Measurements from ENCODE around the gene OSBPL8.

The OSBPL8 gene

DNA sequence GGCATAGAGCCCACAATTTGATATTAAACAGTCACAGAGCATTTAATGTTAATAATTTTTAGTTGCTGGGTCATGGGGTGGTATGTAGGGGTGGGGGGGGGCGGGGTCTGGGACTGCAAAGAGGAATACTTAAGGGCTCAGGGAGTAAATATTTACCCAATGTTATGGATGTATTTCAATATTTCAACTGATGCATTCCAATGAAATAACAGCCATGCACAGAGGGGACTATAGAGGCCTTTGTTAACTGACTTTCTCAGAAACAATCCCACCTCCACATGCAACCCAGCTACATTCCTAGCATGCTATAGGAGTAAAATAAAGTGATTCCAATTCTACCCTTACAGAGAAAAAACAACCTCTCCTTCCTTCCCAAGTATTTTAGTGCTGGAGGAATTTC, 203.5 kb downstream of the OSBPL8 start:
- Histone ChIP-seq H3K9ac (ENCODE audit: low read depth in 1 of 2, low read length in 2 of 2) (no peak overlapping the region), H3K36me3 (ENCODE audit: control insufficient read depth in 1 of 2, insufficient read depth in 2 of 2, low read length in 2 of 2) (peaks cover 0 to 14% of the 10 kb centered on the region in 2 donors), H3K4me3 (ENCODE audit: low read depth in 1 of 2, low read length in 2 of 2) (no peak overlapping the region), H3K27ac (ENCODE audit: low read depth, low read length) (no peak overlapping the region), H3K9me3 (ENCODE audit: control insufficient read depth in 1 of 2, low read length in 2 of 2) (no peaks in the 10 kb centered on the region), H3K4me1 (ENCODE audit: control insufficient read depth in 1 of 2, insufficient read depth in 2 of 2, low read length in 2 of 2) (no peaks in the 10 kb centered on the region), H3K27me3 (ENCODE audit: control insufficient read depth in 1 of 2, insufficient read depth in 2 of 2, low read length in 2 of 2) (no peaks in the 10 kb centered on the region)

DNA sequence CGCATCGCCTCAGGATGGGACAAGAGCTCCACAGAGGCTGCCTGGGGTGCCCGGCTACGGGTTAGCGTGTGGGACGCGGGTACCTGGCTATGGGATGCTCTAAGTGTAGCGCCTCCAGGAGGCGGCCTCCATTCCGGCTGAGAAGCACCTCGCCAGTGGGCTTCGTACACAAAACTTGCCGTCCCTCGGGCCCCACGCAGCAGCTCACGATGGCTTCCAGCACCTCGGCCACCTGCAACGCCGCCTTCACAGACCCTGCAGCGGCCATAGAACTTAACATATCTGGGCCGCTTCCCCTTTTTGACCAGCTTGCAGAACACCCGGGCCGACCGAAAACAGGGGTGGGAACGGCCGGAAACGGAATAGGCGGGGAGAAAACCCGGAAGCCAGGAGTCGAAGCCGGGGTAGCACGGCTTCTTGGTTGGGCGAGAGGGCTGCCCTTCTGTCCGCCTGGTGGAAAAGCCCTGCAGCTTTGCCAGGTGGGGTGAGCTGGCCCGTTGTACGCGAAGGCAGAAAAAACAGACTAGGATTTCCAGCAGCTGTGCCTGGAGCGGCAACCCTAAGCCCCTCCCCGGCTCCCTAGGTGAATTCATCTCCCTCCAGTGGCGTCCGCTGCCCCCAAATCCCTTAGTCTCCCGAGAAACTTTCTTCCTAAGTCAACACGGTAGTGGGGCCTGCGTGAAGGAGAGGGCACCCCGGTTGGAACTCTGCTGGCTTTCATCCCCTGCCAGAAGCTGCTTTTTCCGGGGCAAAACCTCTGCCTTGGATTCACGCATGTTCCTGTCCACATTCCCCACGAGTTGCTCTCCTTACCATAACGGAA, 211.3 kb downstream of the OSBPL8 start, which contains the start of gene BBS10:
BBS10 (minus strand) TSS at position 337 of the 823 bp plus-strand sequence; CDS start at position 280, 57 bp downstream.
- Histone ChIP-seq H3K4me3 (ENCODE audit: low read depth in 1 of 2, low read length in 2 of 2) (peak within 1 kb of the TSS; percentile 83 to 93), H3K4me1 (ENCODE audit: control insufficient read depth in 1 of 2, insufficient read depth in 2 of 2, low read length in 2 of 2) (peaks cover 6 to 14% of the 10 kb centered on the region in 2 donors), H3K27me3 (ENCODE audit: control insufficient read depth in 1 of 2, insufficient read depth in 2 of 2, low read length in 2 of 2) (no peaks in the 10 kb centered on the region), H3K9ac (ENCODE audit: low read depth in 1 of 2, low read length in 2 of 2) (peak within 1 kb of the TSS; percentile 68 to 73), H3K36me3 (ENCODE audit: control insufficient read depth in 1 of 2, insufficient read depth in 2 of 2, low read length in 2 of 2) (no peaks in the 10 kb centered on the region), H3K9me3 (ENCODE audit: control insufficient read depth in 1 of 2, low read length in 2 of 2) (no peaks in the 10 kb centered on the region), H3K27ac (ENCODE audit: low read depth, low read length) (peak within 1 kb of the TSS; percentile 70)

DNA sequence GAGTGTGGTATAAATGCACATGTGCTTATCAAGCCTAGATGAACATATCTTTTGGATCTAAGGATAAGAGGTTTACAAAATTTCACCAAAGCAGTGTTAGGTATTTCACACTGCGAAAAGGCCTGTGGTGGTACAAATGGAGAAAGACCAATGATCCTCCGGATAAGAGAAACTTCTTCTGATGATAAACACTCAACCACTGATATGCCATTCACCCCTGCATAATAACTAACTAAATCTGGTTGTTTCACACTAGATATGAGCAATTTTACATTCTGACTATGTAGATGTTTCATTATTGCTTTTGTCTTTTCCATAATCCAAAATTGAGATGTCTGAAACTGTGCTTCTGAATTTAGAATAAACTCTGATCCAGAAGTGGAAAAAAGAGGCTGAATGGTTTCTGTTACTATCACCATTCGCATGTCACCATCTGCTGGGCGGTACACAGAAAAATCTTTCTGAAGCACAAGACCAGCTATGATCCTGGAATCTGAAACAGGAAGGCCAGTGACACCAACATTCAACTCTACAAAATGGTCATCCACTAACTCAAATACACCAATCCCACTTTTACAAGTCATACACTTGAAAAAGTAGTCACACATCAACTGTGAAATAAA, 212.7 kb downstream of the OSBPL8 start:
- no peaks in the 10 kb centered on the region for H3K36me3 ChIP-seq (ENCODE audit: control insufficient read depth in 1 of 2, insufficient read depth in 2 of 2, low read length in 2 of 2)
- peak overlapping the region; percentile 83 to 93 for H3K4me3 ChIP-seq (ENCODE audit: low read depth in 1 of 2, low read length in 2 of 2)
- no peak overlapping the region for H3K27ac ChIP-seq (ENCODE audit: low read depth, low read length)
- peaks cover 6 to 14% of the 10 kb centered on the region in 2 donors for H3K4me1 ChIP-seq (ENCODE audit: control insufficient read depth in 1 of 2, insufficient read depth in 2 of 2, low read length in 2 of 2)
- H3K9me3 ChIP-seq (ENCODE audit: control insufficient read depth in 1 of 2, low read length in 2 of 2), result no peaks in the 10 kb centered on the region
- H3K27me3 ChIP-seq (ENCODE audit: control insufficient read depth in 1 of 2, insufficient read depth in 2 of 2, low read length in 2 of 2), result no peaks in the 10 kb centered on the region
- H3K9ac ChIP-seq (ENCODE audit: low read depth in 1 of 2, low read length in 2 of 2), result peak overlapping the region; percentile 68 to 73

GRCh38 chr12:76346236-76346635, 213.3 kb downstream of the OSBPL8 start:
- Histone ChIP-seq H3K36me3 (ENCODE audit: control insufficient read depth in 1 of 2, insufficient read depth in 2 of 2, low read length in 2 of 2) (no peaks in the 10 kb centered on the region), H3K4me3 (ENCODE audit: low read depth in 1 of 2, low read length in 2 of 2) (no peak overlapping the region), H3K9me3 (ENCODE audit: control insufficient read depth in 1 of 2, low read length in 2 of 2) (no peaks in the 10 kb centered on the region), H3K4me1 (ENCODE audit: control insufficient read depth in 1 of 2, insufficient read depth in 2 of 2, low read length in 2 of 2) (peaks cover 6 to 14% of the 10 kb centered on the region in 2 donors), H3K9ac (ENCODE audit: low read depth in 1 of 2, low read length in 2 of 2) (no peak overlapping the region), H3K27me3 (ENCODE audit: control insufficient read depth in 1 of 2, insufficient read depth in 2 of 2, low read length in 2 of 2) (no peaks in the 10 kb centered on the region), H3K27ac (ENCODE audit: low read depth, low read length) (no peak overlapping the region)

DNA sequence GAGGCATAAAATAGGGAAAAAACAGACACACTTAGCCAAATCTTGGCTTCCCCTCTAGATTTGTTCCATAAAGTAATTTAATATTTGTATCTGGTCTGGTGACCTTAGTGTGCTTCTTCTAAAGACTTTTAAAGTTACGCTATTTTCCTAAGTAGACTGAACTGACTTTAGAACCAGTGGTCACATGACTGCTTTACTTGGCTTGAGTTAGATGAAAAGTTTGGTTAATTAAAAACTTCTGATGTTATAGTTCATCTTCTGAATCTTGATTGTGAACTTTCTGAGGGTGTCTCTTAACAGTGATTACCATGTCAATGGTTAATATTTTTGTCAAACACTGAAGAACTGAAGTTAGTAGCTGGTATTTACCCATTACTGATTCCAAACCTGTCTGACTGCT, 214.0 kb downstream of the OSBPL8 start:
- no peak overlapping the region for H3K27ac ChIP-seq (ENCODE audit: low read depth, low read length)
- peaks cover 6 to 14% of the 10 kb centered on the region in 2 donors for H3K4me1 ChIP-seq (ENCODE audit: control insufficient read depth in 1 of 2, insufficient read depth in 2 of 2, low read length in 2 of 2)
- H3K9ac ChIP-seq (ENCODE audit: low read depth in 1 of 2, low read length in 2 of 2), result no peak overlapping the region
- no peaks in the 10 kb centered on the region for H3K27me3 ChIP-seq (ENCODE audit: control insufficient read depth in 1 of 2, insufficient read depth in 2 of 2, low read length in 2 of 2)
- no peaks in the 10 kb centered on the region for H3K36me3 ChIP-seq (ENCODE audit: control insufficient read depth in 1 of 2, insufficient read depth in 2 of 2, low read length in 2 of 2)
- H3K4me3 ChIP-seq (ENCODE audit: low read depth in 1 of 2, low read length in 2 of 2), result no peak overlapping the region
- no peaks in the 10 kb centered on the region for H3K9me3 ChIP-seq (ENCODE audit: control insufficient read depth in 1 of 2, low read length in 2 of 2)

- Histone ChIP-seq H3K27ac (ENCODE audit: low read depth, low read length) (no peak overlapping the region), H3K4me3 (ENCODE audit: low read depth in 1 of 2, low read length in 2 of 2) (no peak overlapping the region), H3K36me3 (ENCODE audit: control insufficient read depth in 1 of 2, insufficient read depth in 2 of 2, low read length in 2 of 2) (no peaks in the 10 kb centered on the region), H3K27me3 (ENCODE audit: control insufficient read depth in 1 of 2, insufficient read depth in 2 of 2, low read length in 2 of 2) (peaks cover 0 to 4% of the 10 kb centered on the region in 2 donors), H3K9ac (ENCODE audit: low read depth in 1 of 2, low read length in 2 of 2) (no peak overlapping the region), H3K4me1 (ENCODE audit: control insufficient read depth in 1 of 2, insufficient read depth in 2 of 2, low read length in 2 of 2) (no peaks in the 10 kb centered on the region), H3K9me3 (ENCODE audit: control insufficient read depth in 1 of 2, low read length in 2 of 2) (no peaks in the 10 kb centered on the region)
Observed at GRCh38 chr12:76341436-76342030, 218.0 kb downstream of the OSBPL8 start.

GRCh38 chr12:76340680-76341435, 218.7 kb downstream of the OSBPL8 start:
- Histone ChIP-seq H3K4me3 (ENCODE audit: low read depth in 1 of 2, low read length in 2 of 2) (no peak overlapping the region), H3K9me3 (ENCODE audit: control insufficient read depth in 1 of 2, low read length in 2 of 2) (no peaks in the 10 kb centered on the region), H3K27ac (ENCODE audit: low read depth, low read length) (no peak overlapping the region), H3K4me1 (ENCODE audit: control insufficient read depth in 1 of 2, insufficient read depth in 2 of 2, low read length in 2 of 2) (no peaks in the 10 kb centered on the region), H3K27me3 (ENCODE audit: control insufficient read depth in 1 of 2, insufficient read depth in 2 of 2, low read length in 2 of 2) (peaks cover 0 to 4% of the 10 kb centered on the region in 2 donors), H3K36me3 (ENCODE audit: control insufficient read depth in 1 of 2, insufficient read depth in 2 of 2, low read length in 2 of 2) (no peaks in the 10 kb centered on the region), H3K9ac (ENCODE audit: low read depth in 1 of 2, low read length in 2 of 2) (no peak overlapping the region)

GRCh38 chr12:76337583-76337982, 222.0 kb downstream of the OSBPL8 start:
- Histone ChIP-seq H3K9me3 (ENCODE audit: control insufficient read depth in 1 of 2, low read length in 2 of 2) (no peaks in the 10 kb centered on the region), H3K9ac (ENCODE audit: low read depth in 1 of 2, low read length in 2 of 2) (no peak overlapping the region), H3K36me3 (ENCODE audit: control insufficient read depth in 1 of 2, insufficient read depth in 2 of 2, low read length in 2 of 2) (no peaks in the 10 kb centered on the region), H3K27ac (ENCODE audit: low read depth, low read length) (no peak overlapping the region), H3K27me3 (ENCODE audit: control insufficient read depth in 1 of 2, insufficient read depth in 2 of 2, low read length in 2 of 2) (peaks cover 0 to 4% of the 10 kb centered on the region in 2 donors), H3K4me3 (ENCODE audit: low read depth in 1 of 2, low read length in 2 of 2) (no peak overlapping the region), H3K4me1 (ENCODE audit: control insufficient read depth in 1 of 2, insufficient read depth in 2 of 2, low read length in 2 of 2) (no peaks in the 10 kb centered on the region)

- no peak overlapping the region for H3K9ac ChIP-seq (ENCODE audit: low read depth in 1 of 2, low read length in 2 of 2)
- no peaks in the 10 kb centered on the region for H3K4me1 ChIP-seq (ENCODE audit: control insufficient read depth in 1 of 2, insufficient read depth in 2 of 2, low read length in 2 of 2)
- no peak overlapping the region for H3K27ac ChIP-seq (ENCODE audit: low read depth, low read length)
- H3K9me3 ChIP-seq (ENCODE audit: control insufficient read depth in 1 of 2, low read length in 2 of 2), result no peaks in the 10 kb centered on the region
- H3K4me3 ChIP-seq (ENCODE audit: low read depth in 1 of 2, low read length in 2 of 2), result no peak overlapping the region
- no peaks in the 10 kb centered on the region for H3K36me3 ChIP-seq (ENCODE audit: control insufficient read depth in 1 of 2, insufficient read depth in 2 of 2, low read length in 2 of 2)
- H3K27me3 ChIP-seq (ENCODE audit: control insufficient read depth in 1 of 2, insufficient read depth in 2 of 2, low read length in 2 of 2), result peaks cover 4% of the 10 kb centered on the region in 2 donors
Observed at GRCh38 chr12:76332606-76333005, 227.0 kb downstream of the OSBPL8 start.

Data from duodenal mucosa (tissue), 2 donors.